K562 (cell line): ENCODE measurements around the gene APOL4. TPM values are rescaled to one million over a fixed set of nuclear protein-coding genes. Genes with fewer than 3 reads are reported as not detected.
A peak's percentile ranks its signal among the peaks of the same experiment; 100 is the strongest.

ENCODE experiments used
- ARNT ChIP-seq, 2 experiments: fragments of 450-650 bp; IDR thresholded peaks; 2 replicates each; pipeline ENCODE4 v1.6.1; 2016; ENCODE audit warnings: mild to moderate bottlenecking in 1 of 2
- ATF3 ChIP-seq, 2 experiments: fragments of 450-650 bp in 1 of 2; sonication (generic) in 1 of 2; formaldehyde crosslinking in 1 of 2; IDR thresholded peaks in 1 of 2; conservative IDR thresholded peaks in 1 of 2; 2 replicates each; pipeline versions ENCODE4 v1.6.1 to v1.8.1; 2016 to 2023; ENCODE audit warnings: mild to moderate bottlenecking in 2 of 2, moderate library complexity in 2 of 2, inconsistent platforms in 1 of 2, missing genetic modification reagents in 1 of 2
- CBX2 ChIP-seq: fragments of 200-600 bp; sonication (generic); IDR thresholded peaks from one replicate; pipeline ENCODE4 v1.6.1; 2012; ENCODE audit warnings: mild to moderate bottlenecking, low read length, inconsistent platforms; ENCODE audit not compliant: insufficient read depth, poor library complexity, severe bottlenecking
- CHCHD3 ChIP-seq: fragments of 250-450 bp; sonication (Bioruptor Pico); IDR thresholded peaks from 2 replicates; pipeline ENCODE4 v2.1.2; 2022; ENCODE audit warnings: mild to moderate bottlenecking
- CSDE1 ChIP-seq, 2 experiments: fragments of 450-650 bp; IDR thresholded peaks; 2 replicates each; pipeline ENCODE4 v1.6.1; 2016; ENCODE audit warnings: mild to moderate bottlenecking in 1 of 2
- CTBP1 ChIP-seq: fragments of 450-650 bp; IDR thresholded peaks from 2 replicates; pipeline ENCODE4 v1.6.1; 2016; ENCODE audit warnings: borderline replicate concordance
- ESRRB ChIP-seq: fragments of 250-450 bp; sonication (Bioruptor Pico); IDR thresholded peaks from 2 replicates; pipeline ENCODE4 v1.5.0; 2020; ENCODE audit warnings: mild to moderate bottlenecking, moderate library complexity, borderline replicate concordance
- HDAC8 ChIP-seq: fragments of 450-650 bp; IDR thresholded peaks from 2 replicates; pipeline ENCODE4 v1.6.1; 2016; ENCODE audit warnings: mild to moderate bottlenecking, missing genetic modification characterization, moderate library complexity, missing compliant biosample characterization
- HNRNPLL ChIP-seq: fragments of 200-400 bp; formaldehyde crosslinking; IDR thresholded peaks from 2 replicates; pipeline ENCODE4 v1.6.1; 2017; ENCODE audit warnings: low read length, low read depth, mild to moderate bottlenecking; ENCODE audit not compliant: poor library complexity, severe bottlenecking
- KDM1A ChIP-seq, 2 experiments: fragments of 450-650 bp; IDR thresholded peaks; 2 replicates each; pipeline ENCODE4 v1.6.1; 2016; ENCODE audit warnings: mild to moderate bottlenecking in 2 of 2
- L3MBTL2 ChIP-seq: fragments of 450-650 bp; IDR thresholded peaks from 2 replicates; pipeline ENCODE4 v1.6.1; 2016; ENCODE audit warnings: mild to moderate bottlenecking, moderate library complexity
- MAZ ChIP-seq, 2 experiments: fragments of 450-650 bp in 1 of 2; sonication (generic) in 1 of 2; formaldehyde crosslinking; IDR thresholded peaks in 1 of 2; conservative IDR thresholded peaks in 1 of 2; 2 replicates each; pipeline versions ENCODE4 v1.4.0 to v1.5.0; 2020; ENCODE audit warnings: mild to moderate bottlenecking in 1 of 2, missing genetic modification reagents in 1 of 2
- MTA2 ChIP-seq: fragments of 450-650 bp; IDR thresholded peaks from 2 replicates; pipeline ENCODE4 v1.6.1; 2016; ENCODE audit warnings: low read depth
- MXI1 ChIP-seq: IDR thresholded peaks from 2 replicates; pipeline ENCODE4 v1.6.1; 2011; ENCODE audit warnings: low read depth, mild to moderate bottlenecking, improper control_type of control experiment, low read length
- NR2C2 ChIP-seq, 2 experiments: fragments of 200-800 bp in 1 of 2; sonication (Bioruptor generic) in 1 of 2; sonication (generic) in 1 of 2; formaldehyde crosslinking in 1 of 2; IDR thresholded peaks; 2 replicates each; pipeline versions ENCODE4 v1.6.1 to v1.8.0; 2016 to 2022; ENCODE audit warnings: mild to moderate bottlenecking in 1 of 2, missing compliant biosample characterization in 1 of 2, missing genetic modification characterization in 1 of 2, missing genetic modification reagents in 1 of 2
- POLR2AphosphoS2 ChIP-seq: IDR thresholded peaks from 2 replicates; pipeline ENCODE4 v1.6.1; 2012; ENCODE audit warnings: low read length, improper control_type of control experiment
- SMC3 ChIP-seq: conservative IDR thresholded peaks from 2 replicates; pipeline ENCODE4 v1.6.1; 2011; ENCODE audit warnings: low read depth, low read length, improper control_type of control experiment; ENCODE audit not compliant: insufficient read depth
- SPI1 ChIP-seq: IDR thresholded peaks from 2 replicates; pipeline ENCODE4 v1.6.1; 2011; ENCODE audit warnings: low read depth, low read length, control low read depth, borderline replicate concordance
- SRSF3 ChIP-seq: fragments of 200-400 bp; formaldehyde crosslinking; IDR thresholded peaks from 2 replicates; pipeline ENCODE4 v1.6.1; 2016; ENCODE audit warnings: mild to moderate bottlenecking, low read length, moderate library complexity; ENCODE audit not compliant: insufficient read depth
- STAT5B ChIP-seq: fragments of 250-450 bp; sonication (Bioruptor Pico); IDR thresholded peaks from 2 replicates; pipeline ENCODE4 v1.8.0; 2021; ENCODE audit warnings: mild to moderate bottlenecking, inconsistent platforms
- ZNF253 ChIP-seq: fragments of 250-450 bp; sonication (Bioruptor Pico); conservative IDR thresholded peaks from 2 replicates; pipeline ENCODE4 v1.6.1; 2021; ENCODE audit warnings: mild to moderate bottlenecking
- ZNF324 ChIP-seq: fragments of 250-450 bp; sonication (Bioruptor Pico); IDR thresholded peaks from 2 replicates; pipeline ENCODE4 v1.4.0; 2020; ENCODE audit warnings: mild to moderate bottlenecking
- ZNF511 ChIP-seq: sonication (generic); formaldehyde crosslinking; IDR thresholded peaks from 2 replicates; pipeline ENCODE4 v1.8.0; 2022; ENCODE audit warnings: mild to moderate bottlenecking, missing genetic modification reagents
- ZNF583 ChIP-seq: fragments of 250-450 bp; sonication (Bioruptor Pico); IDR thresholded peaks from 2 replicates; pipeline ENCODE4 v1.4.0; 2020
- ZNF785 ChIP-seq: fragments of 250-450 bp; sonication (Bioruptor Pico); IDR thresholded peaks from 2 replicates; pipeline ENCODE4 v1.4.0; 2020; ENCODE audit warnings: mild to moderate bottlenecking
- polyA plus RNA-seq, 8 experiments: library from polyadenylated mRNA; depleted of rRNA in 4 of 8; stranded (reverse) in 5 of 8; unstranded in 3 of 8; fragments of >200 nt; fragmentation: Nextera tagmentation in 2 of 8; fragmentation: Illumina TruSeq in 1 of 8; extraction: Ambion mirVana in 2 of 8; extraction: Trizol in 1 of 8; gene quantifications; 2 replicates each; pipeline versions ENCODE4 v1.2.1 to v1.2.3, GENCODE V29; 2011 to 2014; ENCODE audit warnings: inconsistent platforms in 1 of 8, missing spikeins in 1 of 8
- total RNA-seq, 7 experiments: library from RNA; depleted of rRNA in 6 of 7; stranded (reverse); fragments of >200 nt in 6 of 7; fragmentation: Illumina TruSeq in 2 of 7; extraction: Trizol in 2 of 7; gene quantifications; 2 replicates each; pipeline versions ENCODE4 v1.2.1 to v1.2.3, GENCODE V29; 2011 to 2021; ENCODE audit warnings: low replicate concordance in 1 of 7

APOL4 gene
- total and polyA plus RNA-seq, 9 of the 15 experiments (the other 6 are each of a cell fraction or from before 2014, with no cell fraction given): 6.5 to 15.0 (median 9.8) TPM

GRCh38 chr22:36197514-36198146, 4.0 kb downstream of the APOL4 start (continued):
- peak; percentile 74; the same call in 1 of the 2 replicates for TF ChIP-seq SPI1
- no peak for TF ChIP-seq MTA2
- no peak for TF ChIP-seq SMC3
- no peak for TF ChIP-seq MAZ (CRISPR knock-in tag; conservative IDR thresholded peaks at IDR 0.05 in 1 of 2, IDR thresholded peaks at IDR 0.05 in 1 of 2)
- TF ChIP-seq ATF3 (IDR thresholded peaks at IDR 0.05): no peak
- TF ChIP-seq ATF3 (CRISPR knock-in tag; conservative IDR thresholded peaks at IDR 0.05): no peak
- no peak for TF ChIP-seq MXI1
- TF ChIP-seq HDAC8 (tag): no peak
- TF ChIP-seq ZNF253 (CRISPR knock-in tag): no peak
- TF ChIP-seq ARNT (IDR thresholded peaks at IDR 0.05): no peak
- TF ChIP-seq CHCHD3 (CRISPR knock-in tag): no peak
- no peak for TF ChIP-seq POLR2AphosphoS2
- no peak for TF ChIP-seq ZNF785
- TF ChIP-seq KDM1A (IDR thresholded peaks at IDR 0.05): peak in 1 of 2 experiments; percentile 30; a peak in 1 of 4 replicates
- no peak for TF ChIP-seq ZNF511
- TF ChIP-seq ZNF324 (CRISPR knock-in tag): no peak
- TF ChIP-seq HNRNPLL: no peak
- TF ChIP-seq L3MBTL2: no peak
- TF ChIP-seq NR2C2 (CRISPR knock-in tag; IDR thresholded peaks at IDR 0.05): no peak
- peak; percentile 50; the same call in 1 of the 2 replicates for TF ChIP-seq NR2C2 (tag; IDR thresholded peaks at IDR 0.05)
- TF ChIP-seq CBX2: no peak
- no peak for TF ChIP-seq ZNF583 (CRISPR knock-in tag)
- no peak for TF ChIP-seq ESRRB (CRISPR knock-in tag)
- TF ChIP-seq SRSF3: no peak
- TF ChIP-seq CSDE1 (IDR thresholded peaks at IDR 0.05): no peak
- no peak for TF ChIP-seq CTBP1
- TF ChIP-seq STAT5B: no peak
